Hindlimb muscle (tissue), 1 donor: Measurements from ENCODE around the gene MAP3K4. TPM values are rescaled to one million over a fixed set of nuclear protein-coding genes. Genes with fewer than 3 reads are reported as not detected.

ENCODE experiments used
- DNase-seq: peaks from one replicate; pipeline ENCODE4 v3.0.0-alpha.2; 2013
- polyA plus RNA-seq: library from polyadenylated mRNA; unstranded; fragments of 120-200 nt; gene quantifications from one replicate; pipeline ENCODE4 v1.2.1, GENCODE V29; 2013; ENCODE audit not compliant: insufficient read length

MAP3K4 gene
- polyA plus RNA-seq, 1 donor: 20.9 TPM

DNA sequence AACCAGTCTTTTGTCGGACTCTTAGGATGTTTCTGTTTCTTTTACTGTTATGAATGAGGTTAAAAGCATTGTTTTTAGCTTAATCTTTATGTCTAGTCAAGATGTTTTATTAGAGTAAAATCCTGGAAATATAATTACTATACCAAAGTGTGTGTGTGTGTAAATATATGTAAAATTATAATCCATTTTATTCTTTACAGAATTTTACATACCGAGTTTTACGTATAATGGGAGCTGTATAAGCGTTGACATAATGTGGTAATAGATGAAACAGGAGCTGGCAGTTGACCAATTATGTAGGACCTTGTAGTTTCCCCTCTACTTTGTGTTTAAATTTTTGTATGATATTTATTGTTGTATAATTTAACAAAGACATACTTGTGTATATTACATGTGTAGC, 16.7 kb downstream of the MAP3K4 start:
- no peak for DNase-seq

DNA sequence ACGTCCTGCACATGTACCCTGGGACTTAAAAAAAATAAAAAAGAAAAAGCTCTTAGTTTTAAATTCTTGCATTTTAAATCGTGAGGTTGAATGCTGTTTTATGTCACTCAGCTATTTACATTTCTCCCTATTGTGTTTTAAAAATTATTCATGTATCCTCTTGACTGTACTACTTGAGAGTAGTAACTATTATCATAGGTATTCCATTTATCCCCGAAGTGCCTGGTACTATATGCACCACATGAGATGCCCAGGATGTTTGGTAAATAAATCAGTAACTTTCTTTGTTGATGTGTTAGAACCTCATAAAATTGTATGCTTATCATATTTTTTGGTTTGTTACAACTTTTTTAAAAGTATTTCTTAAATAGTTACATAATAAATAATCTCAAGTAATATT, 18.4 kb downstream of the MAP3K4 start:
- DNase-seq: no peak

DNA sequence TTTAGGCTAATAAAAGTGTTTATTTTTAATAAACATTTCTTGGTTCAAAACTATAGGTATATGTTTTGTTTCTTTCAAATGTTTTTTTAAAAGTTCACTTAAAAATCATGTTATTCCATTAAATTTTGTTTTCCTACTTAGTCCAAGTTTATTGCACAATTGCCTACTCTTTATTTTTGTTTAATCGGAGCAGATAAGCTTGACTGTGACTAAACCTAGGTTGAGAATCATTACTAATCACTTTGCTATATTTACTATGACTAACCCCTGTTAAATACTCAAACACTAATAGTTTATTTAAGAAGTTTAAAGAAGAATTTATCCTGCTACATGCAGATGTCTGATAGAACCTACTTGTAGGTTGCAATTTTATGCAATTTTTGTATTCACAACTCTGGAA, 18.8 kb downstream of the MAP3K4 start:
- no peak for DNase-seq

DNA sequence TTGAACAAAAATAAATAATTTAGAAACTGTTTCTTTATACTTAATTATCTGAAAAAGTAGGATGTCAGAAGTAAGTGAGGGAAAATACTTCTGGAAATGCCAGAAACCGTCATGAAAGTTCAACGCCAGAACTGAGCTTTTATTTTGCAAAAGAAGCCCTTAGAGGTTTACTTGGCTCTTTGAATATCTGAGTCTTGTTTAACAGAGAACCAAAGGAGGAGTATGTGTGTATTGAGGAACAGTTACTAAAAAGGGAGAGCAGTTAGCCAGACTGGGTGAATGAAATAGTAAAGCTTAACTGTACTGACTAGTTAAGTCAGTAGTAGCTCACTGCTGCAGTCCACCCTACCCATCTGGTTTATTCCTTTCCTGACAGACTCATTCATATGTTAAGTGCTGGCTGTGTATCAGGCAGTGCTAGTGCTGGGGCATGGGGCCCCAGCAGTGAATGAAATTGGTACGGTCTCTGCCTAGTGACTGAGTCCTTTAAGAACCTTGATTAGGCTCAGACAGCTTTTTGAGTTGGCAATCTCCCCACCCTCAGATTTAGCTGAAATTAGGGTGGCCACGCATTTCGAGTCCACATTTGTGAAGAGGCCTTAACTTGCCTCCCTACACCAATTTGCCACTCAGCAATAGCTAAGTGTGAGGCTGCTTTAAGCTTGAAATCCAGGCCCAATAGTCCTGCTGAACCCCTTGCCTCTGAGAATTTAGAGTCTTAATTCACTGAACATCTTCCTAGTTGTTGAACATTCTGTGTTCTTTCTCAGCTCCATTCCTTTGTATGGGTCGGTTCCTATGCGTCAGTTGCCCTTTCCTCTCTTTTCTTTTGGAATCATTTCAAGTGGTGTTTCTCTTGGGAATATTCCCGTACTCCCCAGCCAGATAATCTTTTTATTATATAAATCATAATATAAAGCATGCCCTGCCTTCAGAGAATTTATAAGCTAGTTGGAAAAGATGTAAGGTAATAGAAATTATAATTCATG, 20.2 kb downstream of the MAP3K4 start:
- DNase-seq: peak; percentile 38

DNA sequence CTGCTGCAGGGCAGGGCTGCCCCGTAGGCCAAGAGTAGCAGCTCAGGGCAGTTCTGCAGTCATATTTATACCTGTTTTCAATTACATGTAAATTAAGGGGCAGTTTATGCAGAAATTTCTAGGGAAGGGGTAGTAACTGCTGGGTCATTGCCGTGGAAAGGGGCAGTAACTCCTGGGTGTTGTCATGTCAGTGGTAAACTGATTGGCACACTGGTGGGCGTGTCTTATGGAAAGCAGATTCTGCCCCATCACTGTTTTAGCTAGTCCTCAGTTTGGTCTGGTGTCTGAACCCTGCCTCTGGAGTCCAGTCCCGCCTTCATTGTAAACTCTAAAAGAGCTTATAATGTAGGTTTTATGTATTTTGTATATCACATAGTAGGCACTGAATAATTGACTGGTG, 22.1 kb downstream of the MAP3K4 start:
- no peak for DNase-seq

DNA sequence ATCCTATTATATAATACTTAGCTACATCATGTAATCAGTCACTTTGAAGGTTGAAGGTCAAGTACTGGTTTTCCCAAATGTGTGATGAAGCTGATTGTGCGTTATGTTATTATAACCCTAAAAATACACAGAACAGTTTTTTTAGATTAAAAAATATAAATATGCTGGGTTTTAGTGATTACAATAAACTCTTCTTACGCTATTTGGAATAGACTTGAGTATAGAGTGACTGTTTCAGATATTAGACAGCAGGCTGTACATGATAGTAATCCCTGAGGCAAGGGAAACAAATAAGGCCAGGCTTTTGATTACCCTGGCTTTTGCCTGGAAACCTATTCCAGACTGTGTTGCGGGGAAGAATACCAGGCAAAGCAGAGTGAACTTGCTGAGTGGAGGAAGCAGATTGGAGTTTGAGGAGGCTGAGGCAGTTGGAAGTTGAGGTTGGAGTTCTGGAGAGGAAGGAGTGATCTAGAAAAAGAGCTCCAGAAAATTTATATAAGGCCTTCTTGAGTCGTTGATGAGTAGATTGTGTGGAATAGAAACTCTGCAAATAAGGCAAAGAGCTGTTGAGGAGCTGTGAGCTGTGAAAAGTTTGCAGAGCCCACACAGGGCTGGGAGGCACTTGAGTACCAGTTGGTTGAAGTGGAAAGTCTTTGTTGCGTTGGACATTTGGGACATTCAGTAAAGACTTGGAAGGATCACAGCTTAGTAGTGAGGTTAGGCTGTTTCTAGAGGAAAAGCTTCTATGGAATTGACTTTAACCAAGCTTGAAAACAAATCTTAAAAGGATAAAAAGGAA, 26.4 kb downstream of the MAP3K4 start:
- no peak for DNase-seq

DNA sequence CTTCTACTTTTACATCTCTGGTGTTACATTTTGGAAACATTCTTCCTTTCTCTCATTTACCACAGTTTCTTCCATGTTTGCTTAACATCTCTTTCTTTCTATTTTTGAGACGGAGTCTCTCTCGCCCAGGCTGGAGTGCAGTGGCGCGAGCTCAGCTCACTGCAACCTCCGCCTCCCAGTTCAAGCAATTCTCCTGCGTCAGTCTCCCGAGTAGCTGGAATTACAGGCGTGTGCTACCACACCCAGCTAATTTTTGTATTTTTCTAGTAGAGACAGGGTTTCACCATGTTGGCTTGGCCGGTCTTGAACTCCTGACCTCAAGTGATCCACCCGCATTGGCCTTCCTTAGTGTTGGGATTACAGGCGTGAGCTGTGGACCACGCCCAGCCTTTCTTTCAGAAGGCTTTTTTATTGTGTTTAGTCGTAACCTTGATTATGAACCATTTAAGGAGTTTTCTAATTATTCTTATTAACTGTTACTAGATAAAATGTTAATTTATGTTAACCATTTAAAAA, 27.8 kb downstream of the MAP3K4 start:
- DNase-seq: no peak

DNA sequence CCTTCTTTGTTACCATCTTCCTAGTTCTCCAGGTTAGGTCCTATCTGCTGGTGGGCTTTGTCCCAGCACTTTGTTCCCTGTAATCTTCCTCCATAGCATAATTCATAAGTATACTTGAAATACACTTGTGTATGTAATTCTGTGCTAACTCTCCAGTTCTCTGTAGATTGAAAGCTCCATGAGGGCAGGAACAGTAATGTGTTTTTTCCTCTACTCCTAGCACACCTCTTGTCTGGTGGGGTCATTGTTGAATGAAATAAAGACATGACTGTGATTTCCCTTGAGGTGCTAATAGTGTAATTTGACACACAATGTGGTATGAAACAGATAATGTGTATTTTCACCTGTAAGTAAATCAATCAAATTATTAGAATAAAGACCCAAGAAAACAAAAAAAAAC, 30.0 kb downstream of the MAP3K4 start:
- DNase-seq: no peak

DNA sequence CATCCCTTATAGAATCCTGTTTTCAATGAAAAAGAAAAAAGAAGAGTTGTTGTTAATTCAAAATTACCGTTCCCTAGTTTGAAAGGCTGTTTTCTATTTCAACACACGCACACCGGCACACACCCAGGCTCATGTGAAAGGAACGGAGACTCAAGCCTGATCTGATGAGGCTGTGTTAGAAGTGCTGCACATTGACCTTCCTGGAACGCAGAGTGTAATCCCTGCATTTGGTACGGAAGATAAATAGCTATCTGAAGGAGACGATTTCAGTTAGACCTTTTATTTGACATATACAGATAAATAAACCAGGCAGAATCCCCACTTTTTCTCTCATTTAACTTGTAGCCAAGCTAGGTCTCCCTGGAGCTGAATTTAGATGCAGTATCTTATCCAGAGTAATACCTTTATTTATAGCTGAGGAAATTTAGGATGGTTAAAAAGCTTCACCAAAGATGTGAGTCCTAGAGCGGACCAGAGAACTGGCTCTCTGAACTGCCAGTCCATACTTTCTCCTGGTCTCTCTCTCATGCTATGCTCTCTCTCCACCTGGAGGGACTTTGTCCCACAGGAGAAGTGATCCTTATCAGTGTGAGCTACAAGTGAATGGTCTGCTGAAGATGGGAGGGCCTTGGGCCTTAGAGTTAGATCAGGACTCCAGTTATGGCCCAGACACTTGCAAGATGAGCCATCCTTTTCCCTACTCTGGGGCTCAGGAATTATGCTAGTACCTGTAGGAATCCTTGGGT, 30.6 kb downstream of the MAP3K4 start:
- DNase-seq: no peak

DNA sequence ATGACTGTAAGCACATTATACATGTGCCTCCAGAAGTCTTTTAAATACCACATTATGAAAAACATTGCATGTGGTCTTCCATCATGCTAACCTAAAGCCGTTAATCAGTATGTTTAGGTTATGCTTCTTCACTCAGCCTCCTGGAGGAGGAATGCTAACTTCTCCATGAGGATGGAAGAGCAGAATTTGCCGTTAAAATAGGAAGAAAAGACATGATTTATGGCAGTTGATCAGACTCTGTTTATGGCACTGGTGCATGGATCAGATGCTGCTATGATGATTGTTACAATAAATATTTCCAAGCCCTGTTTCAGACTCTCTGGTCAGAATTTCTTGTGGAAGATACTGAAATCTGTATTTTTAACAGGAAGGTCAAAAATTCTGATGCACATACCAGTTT, 31.7 kb downstream of the MAP3K4 start:
- no peak for DNase-seq

DNA sequence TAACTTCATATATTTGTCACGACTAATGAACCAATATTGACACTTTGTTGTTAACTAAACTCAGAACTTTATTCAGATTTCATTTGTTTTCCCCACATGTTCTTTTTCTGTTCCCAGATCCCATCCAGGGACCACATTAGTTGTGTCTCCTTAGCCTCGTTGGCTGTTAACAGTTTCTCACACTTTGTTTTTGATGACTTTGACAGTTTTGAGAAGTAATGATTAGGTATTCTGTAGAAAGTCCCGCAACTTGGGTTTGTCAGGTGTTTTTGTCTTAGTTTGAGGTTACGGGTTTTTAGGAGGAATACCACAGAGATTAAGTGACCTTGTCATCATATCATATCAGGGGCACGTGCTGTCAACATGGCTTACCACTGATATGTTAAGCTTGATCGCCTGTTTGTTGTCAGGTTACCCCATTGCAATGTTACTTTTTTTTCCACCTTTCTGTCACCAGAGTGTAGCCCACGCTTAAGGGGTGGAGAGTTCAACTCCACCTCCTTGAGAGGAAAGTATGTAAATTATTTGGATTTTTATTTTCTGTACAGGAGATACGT, 32.9 kb downstream of the MAP3K4 start:
- no peak for DNase-seq

DNA sequence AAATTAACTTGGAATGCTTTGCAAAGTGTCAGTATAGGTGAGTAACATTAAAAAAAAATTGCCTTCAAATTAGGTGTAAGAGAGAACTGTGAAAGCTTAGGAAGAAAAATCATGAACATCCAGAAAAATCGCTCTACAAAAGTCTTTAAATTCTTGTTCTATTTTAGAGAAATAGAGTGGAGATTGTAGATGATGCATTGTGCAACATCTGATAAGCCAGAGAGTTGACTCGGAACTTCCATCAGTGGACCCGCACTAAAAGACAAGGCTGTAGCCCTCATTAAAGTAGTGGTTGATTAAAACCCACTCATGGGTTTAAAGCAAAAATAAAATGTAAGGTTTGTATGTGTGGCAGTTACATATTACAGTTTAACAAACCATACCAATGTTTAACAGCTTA, 35.8 kb downstream of the MAP3K4 start:
- no peak for DNase-seq

DNA sequence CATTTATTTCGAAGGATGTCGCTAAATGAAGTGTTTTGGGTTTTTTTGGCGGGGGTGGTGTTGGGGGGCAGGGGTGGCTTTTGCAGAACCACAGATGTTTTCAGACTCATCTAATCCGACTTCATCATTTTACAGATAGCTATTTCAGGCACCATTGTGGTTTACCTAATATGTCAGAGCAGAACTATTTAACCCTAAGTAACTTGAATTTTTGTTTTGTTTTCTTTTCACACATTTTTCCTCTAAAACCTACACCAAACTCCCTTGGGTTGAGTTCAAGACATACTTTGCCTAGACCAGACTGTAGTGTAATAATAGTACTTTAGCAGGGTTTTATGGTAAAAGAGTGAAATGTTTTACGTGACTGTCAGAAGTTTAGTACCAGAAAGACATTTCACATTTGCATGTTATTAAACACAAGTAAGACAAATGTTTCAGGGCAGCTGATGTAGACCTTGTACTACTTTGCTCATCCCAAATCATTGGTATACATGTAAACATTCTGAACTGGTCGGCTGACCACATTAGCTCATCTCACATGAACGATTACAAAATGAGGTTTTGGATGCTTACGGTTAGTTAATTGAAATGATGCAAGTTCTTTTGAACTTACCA, 37.7 kb downstream of the MAP3K4 start:
- DNase-seq: no peak

DNA sequence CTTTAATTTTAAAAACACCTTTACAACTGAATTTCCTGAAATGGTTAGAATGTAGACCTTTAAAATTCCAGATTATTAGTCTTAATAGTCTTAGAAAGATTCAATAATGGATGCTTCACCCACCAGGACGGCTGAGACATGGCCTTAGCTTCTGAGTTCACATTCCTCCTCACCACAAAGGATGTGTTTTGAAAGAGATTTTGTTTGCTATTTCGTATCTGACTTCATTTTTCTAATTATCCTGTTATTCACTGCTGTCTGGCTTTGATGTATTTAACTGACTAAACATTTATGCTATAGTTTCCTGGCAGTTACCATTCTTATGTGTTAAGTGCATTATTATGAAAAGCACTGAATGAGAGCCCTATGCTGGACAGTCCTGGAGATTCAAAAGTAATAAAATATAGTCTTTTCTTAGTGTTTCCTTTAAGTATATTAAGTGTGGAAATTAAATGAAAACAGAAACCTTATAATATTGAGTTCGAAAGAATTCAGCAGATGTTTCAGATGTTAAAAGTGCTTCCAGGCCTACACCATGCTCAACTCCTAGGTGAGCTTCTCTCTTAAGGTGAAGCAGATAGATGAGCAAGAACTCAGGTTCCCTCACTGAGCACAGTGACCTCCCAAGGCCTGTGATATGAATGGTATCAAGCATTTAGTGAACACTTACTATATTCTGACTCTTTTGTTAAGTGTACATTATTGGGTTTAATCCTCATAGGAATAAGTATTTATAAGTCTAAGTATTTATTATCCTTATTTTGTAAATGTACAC, 40.3 kb downstream of the MAP3K4 start:
- DNase-seq: no peak

DNA sequence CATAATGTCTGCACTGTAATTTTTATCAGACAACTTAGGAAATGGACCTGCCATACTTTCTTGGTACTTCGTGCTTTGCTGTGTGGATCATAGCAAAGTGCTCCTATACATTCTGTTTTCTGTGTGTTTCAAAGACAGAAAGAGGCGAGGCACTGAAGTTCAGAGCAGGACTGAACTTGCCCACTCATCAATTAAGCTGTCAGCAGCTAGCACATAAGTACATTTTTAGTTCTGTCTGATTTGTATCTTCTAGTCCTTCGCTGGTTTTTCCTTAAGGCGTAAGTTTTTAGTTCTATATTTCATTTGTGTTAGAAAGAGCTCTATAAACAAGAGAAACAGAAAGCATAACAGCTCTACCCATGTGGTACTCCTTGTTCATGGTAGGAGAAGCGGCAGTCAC, 42.1 kb downstream of the MAP3K4 start:
- no peak for DNase-seq

DNA sequence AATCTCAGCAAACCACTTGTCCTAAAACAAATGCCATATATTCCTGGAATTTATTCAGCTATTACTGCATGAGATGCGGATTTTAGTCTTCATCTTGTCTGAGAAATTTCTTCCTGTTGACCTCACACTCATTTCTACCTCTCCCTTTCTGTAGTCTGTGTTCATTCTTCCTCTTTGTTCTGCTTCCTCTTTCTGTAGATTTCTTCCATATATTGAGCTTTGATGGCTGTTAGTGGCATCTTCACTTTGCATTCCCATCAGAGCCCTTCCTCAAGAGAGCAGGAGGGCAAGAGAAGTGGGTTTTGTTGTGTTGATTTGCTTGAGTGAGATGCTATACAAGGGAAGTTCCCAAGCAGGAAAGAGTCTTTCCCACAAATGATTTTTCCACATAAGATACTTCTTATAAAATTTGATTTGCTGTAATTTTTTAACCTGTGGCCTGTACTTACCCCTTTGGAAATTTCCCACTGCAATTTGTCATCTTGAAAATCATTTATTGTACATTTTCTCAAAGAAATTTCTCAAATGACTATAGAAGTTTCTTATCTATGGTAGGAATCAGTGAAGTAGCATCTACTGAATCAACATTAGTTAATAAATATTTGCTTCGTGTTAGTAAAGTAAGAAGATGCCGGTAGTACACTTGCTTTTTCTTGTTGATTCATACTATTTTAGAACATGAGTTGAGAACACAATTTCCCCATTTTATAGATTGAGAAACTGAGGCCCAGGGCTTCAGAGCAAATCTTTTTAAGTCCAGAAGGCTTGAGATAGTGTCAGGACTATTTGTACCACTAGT, 43.8 kb downstream of the MAP3K4 start:
- DNase-seq: no peak

DNA sequence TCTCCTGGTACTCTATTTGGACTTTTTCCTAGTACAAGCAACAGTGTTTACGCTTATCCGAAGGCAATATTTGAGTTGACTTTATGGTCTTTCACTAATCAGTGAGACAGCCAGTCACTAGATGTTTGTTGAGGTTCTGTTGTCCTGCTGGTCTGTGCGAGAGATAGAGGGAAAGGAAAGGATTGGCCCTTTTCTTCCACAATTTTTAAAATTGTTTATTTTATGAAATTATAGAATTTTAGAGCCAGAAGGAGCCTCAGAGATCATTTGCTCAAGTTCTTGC, 44.4 kb downstream of the MAP3K4 start:
- DNase-seq: no peak

DNA sequence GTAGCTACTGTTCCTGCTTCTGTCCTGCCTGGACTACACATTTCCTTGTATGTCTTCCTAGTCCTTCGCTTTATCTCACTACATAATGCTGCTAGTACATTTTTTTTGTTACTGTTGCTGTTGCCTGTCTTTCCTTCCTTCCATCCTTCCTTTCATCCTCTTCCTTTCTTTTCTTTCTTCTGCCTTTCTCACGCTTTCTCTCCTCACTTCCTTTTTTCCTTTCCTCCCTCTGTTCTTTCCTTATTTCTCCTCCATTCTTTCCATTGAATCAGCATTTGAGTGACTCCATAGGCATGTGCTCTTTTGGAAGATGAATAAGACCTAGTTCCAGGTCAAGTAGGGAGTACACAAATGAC, 46.3 kb downstream of the MAP3K4 start:
- DNase-seq: no peak

DNA sequence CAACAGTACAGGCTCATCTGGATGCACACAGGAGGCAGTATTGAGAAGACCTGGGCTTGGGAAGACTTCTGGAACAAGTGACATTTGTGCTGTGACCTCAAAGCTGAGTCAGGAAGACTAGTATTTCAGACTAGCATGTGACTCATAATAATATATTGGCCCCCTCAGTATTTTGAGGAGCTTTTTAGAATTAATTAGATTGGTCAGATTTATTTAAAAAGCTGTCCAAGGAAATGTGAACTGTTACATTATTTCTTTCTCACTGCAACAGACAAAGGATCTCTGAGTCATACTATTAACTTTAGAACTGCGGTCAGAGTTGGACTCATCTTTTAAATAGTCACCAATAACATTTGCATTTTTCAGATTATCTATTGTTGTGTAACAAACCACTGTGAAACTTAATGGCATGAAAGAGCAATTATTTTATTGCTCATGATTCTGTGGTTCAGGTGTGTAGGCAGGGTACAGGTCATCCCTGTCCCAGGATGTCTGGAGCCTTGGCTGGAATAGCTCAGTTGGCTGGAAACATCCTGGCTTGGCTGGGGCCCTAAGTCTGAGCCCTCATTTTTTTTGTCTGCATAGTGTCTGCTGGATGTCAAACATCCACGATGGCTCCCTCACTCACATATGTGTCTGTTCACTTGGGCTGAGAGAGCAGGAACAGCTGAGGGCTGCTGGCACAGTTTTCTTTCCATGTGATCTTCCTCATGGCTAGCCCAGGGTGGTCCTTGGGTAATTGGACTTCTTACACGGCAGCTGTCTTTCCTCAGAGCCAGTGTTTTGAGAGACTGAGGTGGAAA, 46.9 kb downstream of the MAP3K4 start:
- peak; percentile 32 for DNase-seq

DNA sequence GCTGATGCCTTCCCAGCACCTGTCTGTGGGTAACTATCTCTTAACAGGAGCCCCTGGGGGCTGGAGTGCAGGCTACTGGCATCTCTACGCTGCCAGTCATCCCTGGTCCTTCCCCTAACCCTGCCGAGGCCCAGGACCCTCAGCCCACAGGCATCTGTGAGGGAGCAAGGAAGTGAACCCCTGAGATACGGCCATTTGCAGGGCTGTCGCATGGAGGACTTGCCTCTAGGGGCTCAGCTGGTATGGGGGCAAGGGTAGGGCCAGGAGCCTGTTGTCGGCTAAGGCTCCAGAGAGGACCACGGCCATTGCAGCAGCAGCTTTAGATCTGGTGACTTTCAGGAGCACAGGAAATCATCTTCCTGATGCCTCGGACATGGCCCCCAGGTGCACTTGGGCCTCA, 49.7 kb downstream of the MAP3K4 start:
- DNase-seq: no peak
